ENCODE measurements around the gene MAD1L1.

DNA sequence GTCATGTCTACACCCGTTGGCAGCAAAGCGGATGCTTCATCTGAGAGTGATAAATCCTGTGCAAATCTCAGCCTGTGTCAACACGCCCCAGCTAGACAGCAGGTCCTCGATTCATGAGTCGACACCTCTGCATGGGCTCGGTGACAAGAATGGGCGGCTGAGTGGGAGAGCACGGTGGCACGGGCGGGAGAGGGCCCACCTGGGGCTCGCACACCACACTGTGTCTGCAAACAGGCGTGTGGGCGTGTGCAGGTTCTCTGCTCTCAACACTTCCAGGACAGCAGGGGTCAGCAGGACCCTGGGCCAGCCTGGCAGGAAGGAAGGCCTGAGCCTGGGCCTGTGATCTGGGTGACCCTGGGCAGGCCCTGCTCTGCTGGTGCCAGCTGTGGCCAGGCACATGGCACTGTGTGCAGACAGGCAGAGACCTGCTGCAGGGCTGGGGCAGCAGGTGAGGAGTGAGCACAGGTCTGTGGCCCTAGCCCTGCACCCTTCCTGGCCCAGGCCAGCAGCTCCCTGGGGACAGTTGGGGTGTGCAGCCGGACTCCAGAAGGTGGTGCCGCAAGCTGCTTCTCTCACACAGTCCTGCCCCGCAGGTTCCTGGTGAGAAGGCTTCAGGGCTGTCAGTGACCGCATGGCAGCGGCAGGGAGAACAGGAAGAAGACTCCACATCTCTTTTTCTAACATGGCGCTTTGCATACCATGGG is 346.2 kb downstream of the MAD1L1 start:
- TF ChIP-seq, protein P1, sequence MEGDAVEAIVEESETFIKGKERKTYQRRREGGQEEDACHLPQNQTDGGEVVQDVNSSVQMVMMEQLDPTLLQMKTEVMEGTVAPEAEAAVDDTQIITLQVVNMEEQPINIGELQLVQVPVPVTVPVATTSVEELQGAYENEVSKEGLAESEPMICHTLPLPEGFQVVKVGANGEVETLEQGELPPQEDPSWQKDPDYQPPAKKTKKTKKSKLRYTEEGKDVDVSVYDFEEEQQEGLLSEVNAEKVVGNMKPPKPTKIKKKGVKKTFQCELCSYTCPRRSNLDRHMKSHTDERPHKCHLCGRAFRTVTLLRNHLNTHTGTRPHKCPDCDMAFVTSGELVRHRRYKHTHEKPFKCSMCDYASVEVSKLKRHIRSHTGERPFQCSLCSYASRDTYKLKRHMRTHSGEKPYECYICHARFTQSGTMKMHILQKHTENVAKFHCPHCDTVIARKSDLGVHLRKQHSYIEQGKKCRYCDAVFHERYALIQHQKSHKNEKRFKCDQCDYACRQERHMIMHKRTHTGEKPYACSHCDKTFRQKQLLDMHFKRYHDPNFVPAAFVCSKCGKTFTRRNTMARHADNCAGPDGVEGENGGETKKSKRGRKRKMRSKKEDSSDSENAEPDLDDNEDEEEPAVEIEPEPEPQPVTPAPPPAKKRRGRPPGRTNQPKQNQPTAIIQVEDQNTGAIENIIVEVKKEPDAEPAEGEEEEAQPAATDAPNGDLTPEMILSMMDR (IDR thresholded peaks at IDR 0.05), result no peak
- no peak for TF ChIP-seq POLR2A (IDR thresholded peaks at IDR 0.05)
- TF ChIP-seq EP300 (IDR thresholded peaks at IDR 0.05), result no peak
